H1 (cell line): ENCODE measurements around the gene CANT1.

Experiments
- EGR1 ChIP-seq: IDR thresholded peaks from 2 replicates; pipeline ENCODE4 v1.6.1; 2011; ENCODE audit warnings: low read depth, low read length, borderline replicate concordance
- FOSL1 ChIP-seq: IDR thresholded peaks from 2 replicates; pipeline ENCODE4 v1.6.1; 2011; ENCODE audit warnings: mild to moderate bottlenecking, low read depth, low read length, moderate library complexity; ENCODE audit not compliant: insufficient read depth
- NRF1 ChIP-seq: IDR thresholded peaks from 2 replicates; pipeline ENCODE4 v1.6.1; 2011; ENCODE audit warnings: mild to moderate bottlenecking, low read depth, low read length, improper control_type of control experiment
- POLR2A ChIP-seq, 2 experiments: IDR thresholded peaks; 1 replicate in 1 of 2; 2 replicates in 1 of 2; pipeline ENCODE4 v1.6.1; 2011; ENCODE audit warnings: low read depth in 2 of 2, low read length in 2 of 2, mild to moderate bottlenecking in 2 of 2; ENCODE audit errors: control extremely low read depth in 1 of 2
- SP1 ChIP-seq: IDR thresholded peaks from 2 replicates; pipeline ENCODE4 v1.6.1; 2011; ENCODE audit warnings: low read depth, low read length
- SUZ12 ChIP-seq: fragments of 200-600 bp; sonication (generic); IDR thresholded peaks from 2 replicates; pipeline ENCODE4 v1.6.1; 2012; ENCODE audit warnings: mild to moderate bottlenecking, inconsistent platforms, low read length, moderate library complexity, mixed read lengths
- TF ChIP-seq, protein P1 (sequence below), 3 experiments: IDR thresholded peaks; 1 replicate in 2 of 3; 2 replicates in 1 of 3; pipeline versions ENCODE4 v1.5.1 to v1.6.1; 2011; ENCODE audit warnings: low read length in 3 of 3, mild to moderate bottlenecking in 3 of 3, inconsistent platforms in 2 of 3, low read depth in 1 of 3, moderate library complexity in 1 of 3; ENCODE audit not compliant: insufficient read depth in 1 of 3; ENCODE audit errors: control extremely low read depth in 1 of 3

DNA sequence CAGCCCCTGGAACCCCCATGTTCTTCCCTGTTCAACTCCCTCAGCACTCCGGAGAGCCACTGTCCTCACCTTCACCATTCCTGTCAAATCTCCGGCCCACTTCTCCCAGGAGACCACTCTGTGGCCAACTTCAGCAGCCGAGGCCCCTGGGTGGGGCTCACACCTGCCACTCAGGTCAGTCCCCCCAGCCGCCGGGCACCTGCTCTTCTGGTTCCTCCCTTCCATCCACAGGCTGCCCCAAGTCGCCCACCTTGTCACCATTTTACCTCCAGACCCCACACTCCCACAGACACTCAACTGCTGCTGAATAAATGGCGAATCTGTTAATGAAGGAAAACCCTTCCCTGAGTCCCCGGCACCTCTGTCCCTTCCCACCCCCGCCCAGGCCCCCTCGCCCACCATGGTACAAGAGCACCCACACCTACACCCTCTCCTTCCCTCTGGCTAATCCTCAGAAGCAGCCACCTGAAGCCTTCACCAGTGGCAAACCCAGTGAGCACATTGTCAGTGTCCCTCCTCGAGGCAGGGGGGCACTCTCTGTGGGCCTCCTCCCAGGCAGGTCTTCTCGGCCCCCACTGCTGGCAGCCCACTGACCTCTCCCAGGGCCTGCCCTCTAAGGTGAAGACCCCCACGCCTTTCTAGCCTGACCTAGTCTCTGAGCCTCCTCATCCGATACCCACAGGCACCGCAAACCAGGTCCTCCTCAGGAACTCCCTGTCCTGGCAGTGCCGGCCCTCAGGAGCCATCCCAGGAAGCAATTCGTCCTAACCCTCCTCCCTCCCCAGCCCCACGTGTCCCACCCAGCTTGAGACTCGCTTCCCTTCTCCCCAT lies 8.2 kb downstream of the CANT1 start:
- TF ChIP-seq NRF1 (no peak), POLR2A (IDR thresholded peaks at IDR 0.05; ENCODE audit: control extremely low read depth in 1 of 2, low read depth in 2 of 2, low read length in 2 of 2) (no peak), EGR1 (no peak), FOSL1 (no peak), SP1 (no peak), SUZ12 (no peak)
- TF ChIP-seq, protein P1, sequence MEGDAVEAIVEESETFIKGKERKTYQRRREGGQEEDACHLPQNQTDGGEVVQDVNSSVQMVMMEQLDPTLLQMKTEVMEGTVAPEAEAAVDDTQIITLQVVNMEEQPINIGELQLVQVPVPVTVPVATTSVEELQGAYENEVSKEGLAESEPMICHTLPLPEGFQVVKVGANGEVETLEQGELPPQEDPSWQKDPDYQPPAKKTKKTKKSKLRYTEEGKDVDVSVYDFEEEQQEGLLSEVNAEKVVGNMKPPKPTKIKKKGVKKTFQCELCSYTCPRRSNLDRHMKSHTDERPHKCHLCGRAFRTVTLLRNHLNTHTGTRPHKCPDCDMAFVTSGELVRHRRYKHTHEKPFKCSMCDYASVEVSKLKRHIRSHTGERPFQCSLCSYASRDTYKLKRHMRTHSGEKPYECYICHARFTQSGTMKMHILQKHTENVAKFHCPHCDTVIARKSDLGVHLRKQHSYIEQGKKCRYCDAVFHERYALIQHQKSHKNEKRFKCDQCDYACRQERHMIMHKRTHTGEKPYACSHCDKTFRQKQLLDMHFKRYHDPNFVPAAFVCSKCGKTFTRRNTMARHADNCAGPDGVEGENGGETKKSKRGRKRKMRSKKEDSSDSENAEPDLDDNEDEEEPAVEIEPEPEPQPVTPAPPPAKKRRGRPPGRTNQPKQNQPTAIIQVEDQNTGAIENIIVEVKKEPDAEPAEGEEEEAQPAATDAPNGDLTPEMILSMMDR (IDR thresholded peaks at IDR 0.05; ENCODE audit: control extremely low read depth in 1 of 3, insufficient read depth in 1 of 3, low read depth in 1 of 3, low read length in 3 of 3), result no peak
